ENCODE measurements around the gene UPF1.

DNA sequence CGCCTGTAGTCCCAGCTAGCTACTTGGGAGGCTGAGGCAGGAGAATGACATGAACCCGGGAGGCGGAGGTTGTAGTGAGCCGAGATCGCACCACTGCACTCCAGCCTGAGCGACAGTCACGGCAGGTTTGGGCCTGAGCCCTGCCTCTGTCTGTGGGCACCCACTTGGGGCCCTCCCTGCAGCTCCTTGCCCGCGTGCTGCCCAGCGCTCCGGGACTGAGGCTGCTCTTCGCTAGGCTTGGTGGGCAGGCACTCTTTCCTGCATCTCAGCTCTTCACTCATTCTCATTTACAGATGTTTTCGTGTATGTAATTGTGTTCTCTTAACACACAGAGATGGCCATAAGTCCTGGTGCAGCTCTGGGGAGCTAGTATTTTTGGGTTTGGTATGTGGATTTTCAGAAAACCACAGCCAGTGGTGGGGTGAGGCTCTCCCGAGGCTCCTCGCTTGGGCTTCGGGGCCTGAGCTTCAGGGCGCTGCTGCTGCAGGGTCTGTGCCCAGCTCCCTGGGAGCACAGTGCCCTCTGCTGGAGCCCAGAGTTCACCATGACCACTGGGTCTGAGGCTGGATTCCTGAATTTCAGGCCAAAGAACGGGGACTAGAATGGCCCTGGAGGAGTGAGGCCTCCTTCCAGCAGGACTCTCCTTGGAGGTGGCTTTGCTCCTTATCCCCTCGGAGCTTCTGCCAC, 15.2 kb downstream of the UPF1 start:
- TF ChIP-seq, protein P1, sequence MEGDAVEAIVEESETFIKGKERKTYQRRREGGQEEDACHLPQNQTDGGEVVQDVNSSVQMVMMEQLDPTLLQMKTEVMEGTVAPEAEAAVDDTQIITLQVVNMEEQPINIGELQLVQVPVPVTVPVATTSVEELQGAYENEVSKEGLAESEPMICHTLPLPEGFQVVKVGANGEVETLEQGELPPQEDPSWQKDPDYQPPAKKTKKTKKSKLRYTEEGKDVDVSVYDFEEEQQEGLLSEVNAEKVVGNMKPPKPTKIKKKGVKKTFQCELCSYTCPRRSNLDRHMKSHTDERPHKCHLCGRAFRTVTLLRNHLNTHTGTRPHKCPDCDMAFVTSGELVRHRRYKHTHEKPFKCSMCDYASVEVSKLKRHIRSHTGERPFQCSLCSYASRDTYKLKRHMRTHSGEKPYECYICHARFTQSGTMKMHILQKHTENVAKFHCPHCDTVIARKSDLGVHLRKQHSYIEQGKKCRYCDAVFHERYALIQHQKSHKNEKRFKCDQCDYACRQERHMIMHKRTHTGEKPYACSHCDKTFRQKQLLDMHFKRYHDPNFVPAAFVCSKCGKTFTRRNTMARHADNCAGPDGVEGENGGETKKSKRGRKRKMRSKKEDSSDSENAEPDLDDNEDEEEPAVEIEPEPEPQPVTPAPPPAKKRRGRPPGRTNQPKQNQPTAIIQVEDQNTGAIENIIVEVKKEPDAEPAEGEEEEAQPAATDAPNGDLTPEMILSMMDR (IDR thresholded peaks at IDR 0.05), result peak; percentile 72 to 91 (median 78)
- no peak for TF ChIP-seq POLR2A (IDR thresholded peaks at IDR 0.05)

Data from adrenal gland (tissue), 5 donors.